Mesodermal cell (in vitro differentiated cells): ENCODE measurements around the gene PARP12. TPM values are rescaled to one million over a fixed set of nuclear protein-coding genes. Genes with fewer than 3 reads are reported as not detected.
"Not testable (repeated sequence)": the region's sequence is repeated elsewhere in the genome, so short reads cannot be mapped to it uniquely, and the experiment has no call there.

ENCODE experiments used
- H3K27ac ChIP-seq: 2 replicates; pipeline ENCODE4 v1.7.0; 2013; ENCODE audit warnings: mild to moderate bottlenecking, low read depth, low read length, moderate library complexity; ENCODE audit not compliant: severe bottlenecking
- H3K36me3 ChIP-seq: 2 replicates; pipeline ENCODE4 v1.7.1; 2013; ENCODE audit warnings: mild to moderate bottlenecking, low read length, moderate library complexity; ENCODE audit not compliant: control insufficient read depth, insufficient read depth
- H3K4me1 ChIP-seq: one replicate; pipeline ENCODE4 v1.7.1; 2013; ENCODE audit warnings: mild to moderate bottlenecking, low read length; ENCODE audit not compliant: insufficient read depth, control insufficient read depth, poor library complexity, severe bottlenecking
- H3K4me3 ChIP-seq: 2 replicates; pipeline ENCODE4 v1.7.0; 2013; ENCODE audit warnings: low read length, control low read depth, mild to moderate bottlenecking; ENCODE audit not compliant: insufficient read depth, poor library complexity, severe bottlenecking; ENCODE audit errors: extremely low read depth
- H3K9me3 ChIP-seq: 2 replicates; pipeline ENCODE4 v1.7.1; 2013; ENCODE audit warnings: mild to moderate bottlenecking, low read length, moderate library complexity; ENCODE audit not compliant: control insufficient read depth
- WGBS, 2 experiments: methylation state at CpG; one replicate each; pipeline ENCODE4 v1.1.5; 2013; ENCODE audit warnings: missing lambda C conversion rate in 2 of 2; ENCODE audit not compliant: insufficient coverage in 2 of 2; 5-methylcytosine and 5-hydroxymethylcytosine counted together
- polyA plus RNA-seq, 2 experiments: library from polyadenylated mRNA; stranded (reverse); fragments of 50-300 nt; gene quantifications; one replicate each; pipeline ENCODE4 v1.2.3, GENCODE V29; 2013

Gene PARP12, protein sequence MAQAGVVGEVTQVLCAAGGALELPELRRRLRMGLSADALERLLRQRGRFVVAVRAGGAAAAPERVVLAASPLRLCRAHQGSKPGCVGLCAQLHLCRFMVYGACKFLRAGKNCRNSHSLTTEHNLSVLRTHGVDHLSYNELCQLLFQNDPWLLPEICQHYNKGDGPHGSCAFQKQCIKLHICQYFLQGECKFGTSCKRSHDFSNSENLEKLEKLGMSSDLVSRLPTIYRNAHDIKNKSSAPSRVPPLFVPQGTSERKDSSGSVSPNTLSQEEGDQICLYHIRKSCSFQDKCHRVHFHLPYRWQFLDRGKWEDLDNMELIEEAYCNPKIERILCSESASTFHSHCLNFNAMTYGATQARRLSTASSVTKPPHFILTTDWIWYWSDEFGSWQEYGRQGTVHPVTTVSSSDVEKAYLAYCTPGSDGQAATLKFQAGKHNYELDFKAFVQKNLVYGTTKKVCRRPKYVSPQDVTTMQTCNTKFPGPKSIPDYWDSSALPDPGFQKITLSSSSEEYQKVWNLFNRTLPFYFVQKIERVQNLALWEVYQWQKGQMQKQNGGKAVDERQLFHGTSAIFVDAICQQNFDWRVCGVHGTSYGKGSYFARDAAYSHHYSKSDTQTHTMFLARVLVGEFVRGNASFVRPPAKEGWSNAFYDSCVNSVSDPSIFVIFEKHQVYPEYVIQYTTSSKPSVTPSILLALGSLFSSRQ
- 1.1 TPM for polyA plus RNA-seq (2013, experiment 1 of 2)
- polyA plus RNA-seq (2013, experiment 2 of 2) = 1.5 TPM

DNA sequence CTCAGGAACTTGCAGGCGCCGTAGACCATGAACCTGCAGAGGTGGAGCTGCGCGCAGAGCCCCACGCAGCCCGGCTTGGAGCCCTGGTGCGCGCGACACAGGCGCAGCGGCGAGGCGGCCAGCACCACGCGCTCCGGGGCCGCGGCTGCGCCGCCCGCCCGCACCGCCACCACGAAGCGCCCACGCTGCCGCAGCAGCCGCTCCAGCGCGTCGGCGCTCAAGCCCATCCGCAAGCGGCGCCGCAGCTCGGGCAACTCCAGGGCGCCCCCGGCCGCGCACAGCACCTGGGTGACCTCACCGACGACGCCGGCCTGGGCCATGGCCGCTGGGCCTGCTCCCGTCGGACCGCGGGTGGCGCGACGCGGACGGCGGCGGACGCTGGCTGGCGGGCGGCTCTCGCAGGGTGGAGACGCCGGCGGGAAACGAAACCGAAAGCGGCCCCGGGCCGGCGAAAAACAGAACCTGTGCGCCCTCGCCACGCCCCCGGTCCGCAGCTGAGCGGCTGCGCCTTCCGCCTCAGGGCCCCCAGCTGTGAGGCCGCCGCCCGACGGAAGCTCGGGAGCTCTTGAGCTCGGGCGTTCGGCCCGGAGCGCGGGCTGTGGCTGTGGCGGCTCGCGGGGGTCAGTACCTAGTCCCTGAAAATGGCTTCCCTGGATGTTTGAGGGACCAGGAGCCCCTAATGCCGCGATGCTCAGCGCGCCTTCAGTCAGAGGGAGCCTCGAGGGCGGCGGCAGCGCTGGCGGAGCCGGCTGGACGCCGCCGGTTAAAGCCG is at the start of gene PARP12:
PARP12 (minus strand) TSS at position 424 of the 772 bp plus-strand sequence; CDS start at position 320, 104 bp downstream.
- 2 to 4% methylated on average over 93 to 96 of the region's 106 CpGs for WGBS, 2 experiments
- Histone ChIP-seq H3K9me3 (no peaks in the 10 kb centered on the region), H3K27ac (no peak within 1 kb of the TSS), H3K4me3 (peak within 1 kb of the TSS; percentile 51), H3K36me3 (no peaks in the 10 kb centered on the region), H3K4me1 (no peaks in the 10 kb centered on the region)

- H3K4me1 ChIP-seq, H3K4me3 ChIP-seq, H3K27ac ChIP-seq, H3K9me3 ChIP-seq: not testable (repeated sequence)
- H3K36me3 ChIP-seq = peaks cover 54% of the 10 kb centered on the region
- 94 to 100% methylated on average over 6 to 7 of the region's 8 CpGs for WGBS, 2 experiments
Measured at GRCh38 chr7:140108777-140109176, 46.0 kb upstream of the PARP12 start.

DNA sequence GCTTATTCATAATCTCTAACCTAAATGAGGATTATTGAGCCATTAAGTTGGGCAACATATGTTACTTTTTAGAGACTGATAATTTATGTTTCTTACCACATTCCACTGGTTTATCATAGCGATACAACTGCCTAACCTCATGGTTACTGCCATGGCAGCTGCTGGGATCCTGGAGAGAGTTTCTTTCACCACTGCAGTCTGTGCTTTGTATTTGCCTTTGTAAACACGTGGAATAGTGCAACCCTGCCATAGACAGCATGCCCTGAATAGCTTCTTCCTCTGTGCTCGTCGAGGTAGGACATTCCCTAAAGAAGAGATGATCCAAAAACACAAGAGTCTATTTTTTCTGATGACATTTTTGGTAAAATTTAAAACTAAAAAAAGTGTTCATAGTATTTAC is 33.7 kb upstream of the PARP12 start:
- H3K27ac ChIP-seq = no peak overlapping the region
- H3K4me3 ChIP-seq = no peak overlapping the region
- no peaks in the 10 kb centered on the region for H3K4me1 ChIP-seq
- peaks cover 79% of the 10 kb centered on the region for H3K36me3 ChIP-seq
- no peaks in the 10 kb centered on the region for H3K9me3 ChIP-seq
- WGBS, 2 experiments = 91 to 100% methylated on average over 2 of the region's 4 CpGs

- 100% methylated on average over 1 of the region's 1 CpG; no CpG with 5 or more reads in 1 of the 2 experiments for WGBS, 2 experiments
- Histone ChIP-seq H3K9me3 (no peaks in the 10 kb centered on the region), H3K27ac (no peak overlapping the region), H3K4me1 (no peaks in the 10 kb centered on the region), H3K4me3 (no peak overlapping the region), H3K36me3 (peaks cover 71% of the 10 kb centered on the region)
Measured at GRCh38 chr7:140093375-140093774, 30.6 kb upstream of the PARP12 start.

GRCh38 chr7:140085447-140085846 is 22.7 kb upstream of the PARP12 start:
- no peaks in the 10 kb centered on the region for H3K4me1 ChIP-seq
- no peaks in the 10 kb centered on the region for H3K9me3 ChIP-seq
- no peak overlapping the region for H3K27ac ChIP-seq
- peaks cover 6% of the 10 kb centered on the region for H3K36me3 ChIP-seq
- no peak overlapping the region for H3K4me3 ChIP-seq
- whole genome bisulfite sequencing, 2 experiments = no CpG with 5 or more reads among the region's 2 CpGs

DNA sequence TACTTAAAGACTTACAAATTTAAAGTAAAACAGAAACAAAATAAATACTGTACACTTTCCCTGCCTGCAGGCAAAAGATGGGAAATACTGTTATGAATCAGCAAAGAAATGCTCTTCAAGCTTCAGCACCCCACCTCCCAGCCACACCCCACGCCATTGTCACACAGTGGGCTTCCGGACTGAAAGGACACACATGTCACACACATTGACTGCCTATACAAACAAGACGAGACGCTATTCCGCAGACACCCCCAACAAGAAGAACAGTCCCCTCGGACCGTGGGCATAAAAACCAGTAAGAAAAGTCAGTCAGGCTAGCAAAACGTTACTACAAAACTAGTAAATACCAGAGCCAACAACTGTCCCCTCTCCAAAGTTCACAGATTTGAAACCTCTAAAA is 22.2 kb upstream of the PARP12 start:
- Histone ChIP-seq H3K36me3 (peaks cover 6% of the 10 kb centered on the region), H3K4me1 (no peaks in the 10 kb centered on the region), H3K27ac (no peak overlapping the region), H3K4me3 (no peak overlapping the region), H3K9me3 (no peaks in the 10 kb centered on the region)
- WGBS, 2 experiments = 91% methylated on average over 4 to 8 of the region's 8 CpGs

GRCh38 chr7:140084142-140084655 is 21.4 kb upstream of the PARP12 start:
- Histone ChIP-seq H3K27ac (no peak overlapping the region), H3K9me3 (no peaks in the 10 kb centered on the region), H3K36me3 (peaks cover 4% of the 10 kb centered on the region), H3K4me3 (no peak overlapping the region), H3K4me1 (no peaks in the 10 kb centered on the region)
- WGBS, 2 experiments = 88 to 100% methylated on average over 2 to 4 of the region's 4 CpGs

DNA sequence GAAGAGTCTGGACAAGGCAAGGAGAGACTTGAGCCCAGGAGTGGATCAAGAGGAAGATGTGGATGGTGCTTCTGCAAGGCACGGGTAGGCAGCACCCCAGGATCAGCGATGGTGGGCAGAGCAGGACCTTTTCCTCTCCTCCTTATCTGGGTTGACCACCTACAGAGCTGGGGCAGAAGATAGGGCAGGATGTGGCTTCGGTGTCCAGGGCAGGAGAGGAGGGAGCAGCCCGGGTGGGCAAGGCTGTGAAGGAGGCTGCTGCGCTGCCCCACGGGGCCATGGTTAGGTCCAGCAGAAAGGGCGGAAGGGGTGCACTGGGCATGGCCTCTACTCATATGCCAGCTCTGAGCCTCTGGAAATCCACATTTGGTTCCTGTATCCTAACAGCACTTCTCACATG is 20.0 kb upstream of the PARP12 start:
- no peaks in the 10 kb centered on the region for H3K36me3 ChIP-seq
- WGBS, 2 experiments = 94% methylated on average over 5 of the region's 7 CpGs; no CpG with 5 or more reads in 1 of the 2 experiments
- H3K9me3 ChIP-seq = no peaks in the 10 kb centered on the region
- H3K4me3 ChIP-seq = no peak overlapping the region
- no peaks in the 10 kb centered on the region for H3K4me1 ChIP-seq
- no peak overlapping the region for H3K27ac ChIP-seq

DNA sequence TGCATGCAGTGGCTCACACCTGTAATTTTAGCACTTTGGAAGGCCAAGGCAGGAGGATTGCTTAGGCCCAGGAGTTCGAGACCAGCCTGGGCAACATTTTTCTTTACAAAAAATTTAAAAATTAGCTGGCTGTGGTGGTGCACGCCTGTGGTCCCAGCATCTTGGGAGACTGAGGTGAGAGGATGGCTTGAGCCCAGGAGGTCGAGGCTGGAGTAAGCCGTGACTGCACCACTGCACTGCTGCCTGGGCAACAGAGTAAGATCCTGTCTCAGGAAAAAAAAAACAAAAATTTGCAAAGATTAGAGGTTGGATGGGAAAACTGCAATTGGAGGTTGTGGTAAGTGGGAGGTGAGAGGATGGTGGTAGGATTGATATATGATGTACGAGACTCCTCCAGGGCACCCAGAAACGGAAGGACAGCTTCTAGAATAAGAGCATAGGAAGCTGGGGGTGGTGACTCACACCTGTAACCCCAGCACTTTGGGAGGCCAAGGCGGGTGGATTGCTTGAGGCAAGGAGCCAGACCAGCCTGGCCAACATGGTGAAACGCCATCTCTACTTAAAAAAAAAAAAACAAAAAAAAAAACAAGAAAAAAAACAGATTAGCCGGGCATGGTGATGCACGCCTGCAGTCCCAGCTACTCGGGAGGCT is 19.1 kb upstream of the PARP12 start:
- WGBS, 2 experiments = 94 to 97% methylated on average over 7 to 9 of the region's 11 CpGs
- Histone ChIP-seq H3K27ac (no peak overlapping the region), H3K4me1 (no peaks in the 10 kb centered on the region), H3K9me3 (no peaks in the 10 kb centered on the region), H3K36me3 (no peaks in the 10 kb centered on the region), H3K4me3 (no peak overlapping the region)

- Histone ChIP-seq H3K4me3 (no peak overlapping the region), H3K9me3 (no peaks in the 10 kb centered on the region), H3K4me1 (no peaks in the 10 kb centered on the region), H3K27ac (no peak overlapping the region), H3K36me3 (no peaks in the 10 kb centered on the region)
- 87 to 93% methylated on average over 3 to 7 of the region's 7 CpGs for WGBS, 2 experiments
Measured at GRCh38 chr7:140080919-140081318, 18.2 kb upstream of the PARP12 start.
